Measurements from ENCODE around the gene KRTAP10-11.
"Not testable (repeated sequence)": the region's sequence is repeated elsewhere in the genome, so short reads cannot be mapped to it uniquely, and the experiment has no call there.

KRTAP10-11 gene

GRCh38 chr21:44637018-44637850, 9.0 kb upstream of the KRTAP10-11 start, which contains the start of gene KRTAP10-10:
Gene KRTAP10-10, plus strand, starts transcription at chr21:44637356. Its CDS starts 62 bp downstream, at chr21:44637418.
- no peak within 1 kb of the TSS for H3K4me3 ChIP-seq (ENCODE audit: low read depth, low read length)
- TF ChIP-seq POLR2A (IDR thresholded peaks at IDR 0.05; ENCODE audit: extremely low read depth, insufficient read length) (no peak), MAX (IDR thresholded peaks at IDR 0.05; ENCODE audit: low read depth, low read length) (no peak), MYC (IDR thresholded peaks at IDR 0.05; ENCODE audit: low read depth, low read length) (no peak), CTCF (IDR thresholded peaks at IDR 0.05; ENCODE audit: low read depth, low read length) (no peak)
- DNase-seq (ENCODE audit: low read depth) = no peak

GRCh38 chr21:44637851-44638348, 8.3 kb upstream of the KRTAP10-11 start:
- not testable (repeated sequence) for DNase-seq (ENCODE audit: low read depth); H3K4me3 ChIP-seq (ENCODE audit: low read depth, low read length)

- not testable (repeated sequence) for H3K4me3 ChIP-seq (ENCODE audit: low read depth, low read length); DNase-seq (ENCODE audit: low read depth)
Measured at GRCh38 chr21:44638506-44639330, 7.5 kb upstream of the KRTAP10-11 start.

- DNase-seq (ENCODE audit: low read depth) = no peak
- TF ChIP-seq MYC (IDR thresholded peaks at IDR 0.05; ENCODE audit: low read depth, low read length) (no peak), MAX (IDR thresholded peaks at IDR 0.05; ENCODE audit: low read depth, low read length) (no peak), CTCF (IDR thresholded peaks at IDR 0.05; ENCODE audit: low read depth, low read length) (no peak), POLR2A (IDR thresholded peaks at IDR 0.05; ENCODE audit: extremely low read depth, insufficient read length) (no peak)
- no peak overlapping the region for H3K4me3 ChIP-seq (ENCODE audit: low read depth, low read length)
Measured at GRCh38 chr21:44639331-44639655, 6.9 kb upstream of the KRTAP10-11 start.

GRCh38 chr21:44640761-44641160, 5.5 kb upstream of the KRTAP10-11 start:
- no peak for TF ChIP-seq CTCF (IDR thresholded peaks at IDR 0.05; ENCODE audit: low read depth, low read length)
- TF ChIP-seq MAX (IDR thresholded peaks at IDR 0.05; ENCODE audit: low read depth, low read length) = no peak
- TF ChIP-seq POLR2A (IDR thresholded peaks at IDR 0.05; ENCODE audit: extremely low read depth, insufficient read length) = no peak
- no peak for TF ChIP-seq MYC (IDR thresholded peaks at IDR 0.05; ENCODE audit: low read depth, low read length)
- no peak for DNase-seq (ENCODE audit: low read depth)
- no peak overlapping the region for H3K4me3 ChIP-seq (ENCODE audit: low read depth, low read length)

GRCh38 chr21:44643741-44644310, 2.4 kb upstream of the KRTAP10-11 start:
- TF ChIP-seq CTCF (IDR thresholded peaks at IDR 0.05; ENCODE audit: low read depth, low read length) = no peak
- no peak for TF ChIP-seq MYC (IDR thresholded peaks at IDR 0.05; ENCODE audit: low read depth, low read length)
- no peak for TF ChIP-seq MAX (IDR thresholded peaks at IDR 0.05; ENCODE audit: low read depth, low read length)
- TF ChIP-seq POLR2A (IDR thresholded peaks at IDR 0.05; ENCODE audit: extremely low read depth, insufficient read length) = no peak
- H3K4me3 ChIP-seq (ENCODE audit: low read depth, low read length) = no peak overlapping the region
- no peak for DNase-seq (ENCODE audit: low read depth)
